Effector memory CD8-positive, alpha-beta T cell (primary cell): ENCODE results near the gene HAUS1.

Experiments
- ATAC-seq: fragments of 150-1000 bp; cut with Tn5 transposase; replicated peaks from 2 replicates; pipeline ENCODE4 v1.10.0; 2021; ENCODE audit warnings: mild to moderate bottlenecking, moderate library complexity
- DNase-seq, 3 experiments: peaks; one replicate each; pipeline ENCODE4 v3.0.0; 2021
- H3K27ac Mint-ChIP-seq, 2 donors: one replicate each; pipeline ENCODE4 v1.8.0; 2022; ENCODE audit warnings: mild to moderate bottlenecking in 2 of 2, mixed read lengths in 2 of 2, moderate library complexity in 2 of 2
- H3K27me3 Mint-ChIP-seq, 2 donors: one replicate each; pipeline ENCODE4 v1.8.0; 2022; ENCODE audit warnings: mixed read lengths in 2 of 2
- H3K36me3 Mint-ChIP-seq: one replicate; pipeline ENCODE4 v1.8.0; 2022; ENCODE audit warnings: mild to moderate bottlenecking, moderate library complexity, mixed read lengths; ENCODE audit not compliant: insufficient read depth
- H3K4me1 Mint-ChIP-seq, 2 donors: one replicate each; pipeline ENCODE4 v1.8.0; 2022; ENCODE audit warnings: low read depth in 2 of 2, mixed read lengths in 2 of 2
- H3K4me3 Mint-ChIP-seq, 2 donors: one replicate each; pipeline ENCODE4 v1.8.0; 2022; ENCODE audit warnings: mild to moderate bottlenecking in 2 of 2, mixed read lengths in 2 of 2, moderate library complexity in 2 of 2
- H3K9me3 Mint-ChIP-seq, 2 donors: one replicate each; pipeline ENCODE4 v1.8.0; 2022; ENCODE audit warnings: mixed read lengths in 2 of 2
- total RNA-seq, 9 experiments: gene quantifications; one replicate each; lab custom pipeline; 2026; lab: John Stamatoyannopoulos, UW

Gene HAUS1, protein sequence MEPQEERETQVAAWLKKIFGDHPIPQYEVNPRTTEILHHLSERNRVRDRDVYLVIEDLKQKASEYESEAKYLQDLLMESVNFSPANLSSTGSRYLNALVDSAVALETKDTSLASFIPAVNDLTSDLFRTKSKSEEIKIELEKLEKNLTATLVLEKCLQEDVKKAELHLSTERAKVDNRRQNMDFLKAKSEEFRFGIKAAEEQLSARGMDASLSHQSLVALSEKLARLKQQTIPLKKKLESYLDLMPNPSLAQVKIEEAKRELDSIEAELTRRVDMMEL
- total RNA-seq, result 12.8 to 31.3 (median 25.0) reads per million in 9 experiments

GRCh38 chr18:46104128-46104911, at the start of gene HAUS1:
TSS of gene HAUS1 (plus strand) at chr18:46104385. CDS start at chr18:46104412, 27 bp downstream.
- peaks cover 16 to 20% of the 10 kb centered on the region in 2 donors for H3K4me1 Mint-ChIP-seq
- H3K27ac Mint-ChIP-seq, result peak within 1 kb of the TSS; percentile 91 to 94
- no peaks in the 10 kb centered on the region for H3K27me3 Mint-ChIP-seq
- H3K9me3 Mint-ChIP-seq, result no peaks in the 10 kb centered on the region
- DNase-seq (peak; percentile 63 to 66 (median 65)), ATAC-seq (peak; percentile 96)
- H3K36me3 Mint-ChIP-seq, result peaks cover 5% of the 10 kb centered on the region
- peak within 1 kb of the TSS; percentile 98 to 99 for H3K4me3 Mint-ChIP-seq

DNA sequence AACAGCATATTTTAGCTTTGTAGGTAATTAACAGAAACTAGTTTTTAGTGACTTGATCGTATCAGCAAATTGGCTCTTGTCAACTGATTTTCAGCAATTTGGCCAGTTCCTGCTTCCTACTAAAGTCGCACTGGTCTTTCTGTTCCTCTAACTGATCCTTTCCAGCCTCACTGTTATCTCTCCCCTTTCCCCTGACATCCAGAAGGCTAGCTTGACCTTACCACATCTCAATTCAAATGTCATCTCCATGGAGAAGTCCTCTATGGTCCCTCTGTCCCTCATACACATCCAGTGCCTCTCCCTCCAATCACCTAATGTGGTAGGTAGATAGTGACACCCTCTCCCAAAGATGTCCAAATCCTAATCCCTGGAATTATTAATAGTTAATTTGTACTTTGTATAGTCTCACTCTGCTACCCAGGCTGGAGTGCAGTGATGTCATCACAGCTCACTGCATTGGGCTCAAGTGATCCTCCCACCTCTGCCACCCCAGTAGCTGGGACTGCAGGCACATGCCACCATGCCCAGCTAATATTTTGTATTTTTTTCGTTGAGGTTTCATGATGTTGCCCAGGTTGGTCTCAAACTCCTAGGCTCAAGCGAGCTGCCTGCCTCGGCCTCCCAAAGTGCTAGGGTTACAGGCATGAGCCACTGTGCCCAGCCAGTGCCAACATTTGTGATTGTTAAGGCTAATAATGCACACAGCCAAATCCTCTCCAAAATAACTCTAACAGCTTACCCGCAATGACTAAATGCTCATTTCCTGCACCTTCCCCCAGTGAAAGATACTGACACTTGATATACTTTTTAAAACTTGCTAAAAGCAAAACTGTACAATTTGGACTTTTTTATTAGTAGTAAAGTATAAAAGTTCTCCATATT, 49.0 kb upstream of the HAUS1 start:
- DNase-seq, result peak in 1 of 3 experiments; percentile 21
- Mint-ChIP-seq H3K27ac (peak overlapping the region; percentile 84 to 91), H3K36me3 (no peaks in the 10 kb centered on the region), H3K4me3 (peak overlapping the region; percentile 73 to 77), H3K27me3 (no peaks in the 10 kb centered on the region), H3K9me3 (no peaks in the 10 kb centered on the region), H3K4me1 (peaks cover 27 to 30% of the 10 kb centered on the region in 2 donors)
- ATAC-seq, result peak; percentile 90

GRCh38 chr18:46055838-46056230, 48.4 kb upstream of the HAUS1 start:
- no peaks in the 10 kb centered on the region for H3K36me3 Mint-ChIP-seq
- H3K9me3 Mint-ChIP-seq, result no peaks in the 10 kb centered on the region
- DNase-seq (no peak), ATAC-seq (peak; percentile 34)
- H3K4me1 Mint-ChIP-seq, result peaks cover 27 to 35% of the 10 kb centered on the region in 2 donors
- peak overlapping the region; percentile 84 to 91 for H3K27ac Mint-ChIP-seq
- no peaks in the 10 kb centered on the region for H3K27me3 Mint-ChIP-seq
- peak overlapping the region; percentile 73 to 77 for H3K4me3 Mint-ChIP-seq

DNA sequence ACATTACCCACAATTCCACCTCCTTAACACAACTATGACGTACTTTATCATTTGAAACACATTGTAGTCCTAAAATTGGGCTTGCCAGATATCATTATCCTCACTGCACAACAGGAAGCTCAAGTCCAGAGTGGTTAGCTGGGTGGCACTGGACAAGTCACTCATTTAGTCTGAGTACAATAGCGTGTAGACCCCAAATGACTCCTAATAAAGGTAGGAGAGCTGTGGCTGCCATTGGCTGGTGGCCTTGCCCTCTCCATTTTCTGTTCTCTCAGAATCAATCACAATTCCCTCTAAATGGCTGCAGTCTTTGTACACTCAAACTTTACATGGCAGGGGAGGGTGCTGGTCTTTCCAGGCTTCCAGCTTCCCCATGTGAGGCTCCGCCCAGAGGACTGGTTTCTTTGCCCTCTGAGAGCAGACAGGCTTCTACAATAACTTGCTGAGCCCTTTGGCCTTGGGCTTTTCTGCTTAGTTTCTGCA, 43.8 kb upstream of the HAUS1 start:
- Mint-ChIP-seq H3K27me3 (no peaks in the 10 kb centered on the region), H3K27ac (no peak overlapping the region), H3K9me3 (no peaks in the 10 kb centered on the region), H3K36me3 (no peaks in the 10 kb centered on the region), H3K4me3 (no peak overlapping the region), H3K4me1 (peaks cover 11 to 20% of the 10 kb centered on the region in 2 donors)
- no peak for ATAC-seq
- no peak for DNase-seq

- Mint-ChIP-seq H3K9me3 (no peaks in the 10 kb centered on the region), H3K4me3 (no peak overlapping the region), H3K27me3 (no peaks in the 10 kb centered on the region), H3K4me1 (peaks cover 1 to 10% of the 10 kb centered on the region in 2 donors), H3K27ac (peak overlapping the region in 1 of 2 donors; percentile 3), H3K36me3 (no peaks in the 10 kb centered on the region)
- DNase-seq (no peak), ATAC-seq (no peak)
Observed at GRCh38 chr18:46061387-46061786, 42.8 kb upstream of the HAUS1 start.

GRCh38 chr18:46061796-46062195, 42.4 kb upstream of the HAUS1 start:
- H3K27ac Mint-ChIP-seq, result peak overlapping the region in 1 of 2 donors; percentile 3
- DNase-seq (no peak), ATAC-seq (no peak)
- H3K36me3 Mint-ChIP-seq, result no peaks in the 10 kb centered on the region
- no peaks in the 10 kb centered on the region for H3K27me3 Mint-ChIP-seq
- H3K4me1 Mint-ChIP-seq, result peaks cover 0 to 10% of the 10 kb centered on the region in 2 donors
- H3K4me3 Mint-ChIP-seq, result no peak overlapping the region
- H3K9me3 Mint-ChIP-seq, result no peaks in the 10 kb centered on the region

DNA sequence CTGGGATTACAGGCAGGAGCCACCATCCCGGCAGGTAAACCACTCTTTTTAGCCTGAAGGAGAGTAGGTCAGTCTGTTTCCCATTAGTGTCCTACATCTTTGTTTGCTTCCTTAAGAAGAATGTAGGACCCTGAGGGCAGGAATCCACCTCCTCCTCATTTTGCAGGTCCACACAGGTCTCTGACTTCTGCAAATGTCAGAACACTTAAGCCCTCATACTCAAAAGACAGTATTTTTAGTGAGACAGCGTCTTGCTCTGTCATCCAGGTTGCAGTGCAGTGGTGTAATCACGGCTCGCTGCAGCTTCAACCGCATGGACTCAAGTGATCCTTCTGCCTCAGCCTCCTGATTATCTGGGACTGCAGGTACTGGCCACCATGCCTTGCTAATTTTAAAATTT, 41.4 kb upstream of the HAUS1 start:
- DNase-seq, result no peak
- H3K27ac Mint-ChIP-seq, result no peak overlapping the region
- H3K4me1 Mint-ChIP-seq, result peaks cover 0 to 10% of the 10 kb centered on the region in 2 donors
- H3K36me3 Mint-ChIP-seq, result no peaks in the 10 kb centered on the region
- ATAC-seq, result no peak
- no peaks in the 10 kb centered on the region for H3K9me3 Mint-ChIP-seq
- no peaks in the 10 kb centered on the region for H3K27me3 Mint-ChIP-seq
- no peak overlapping the region for H3K4me3 Mint-ChIP-seq

- ATAC-seq (no peak), DNase-seq (no peak)
- Mint-ChIP-seq H3K9me3 (no peaks in the 10 kb centered on the region), H3K4me3 (no peak overlapping the region), H3K36me3 (peaks cover 3% of the 10 kb centered on the region), H3K27me3 (no peaks in the 10 kb centered on the region), H3K4me1 (peaks cover 11 to 23% of the 10 kb centered on the region in 2 donors), H3K27ac (no peak overlapping the region)
Observed at GRCh38 chr18:46067438-46068007, 36.7 kb upstream of the HAUS1 start.

GRCh38 chr18:46068763-46069162, 35.4 kb upstream of the HAUS1 start:
- Mint-ChIP-seq H3K27ac (peak overlapping the region in 1 of 2 donors; percentile 73), H3K4me1 (peaks cover 19 to 33% of the 10 kb centered on the region in 2 donors), H3K4me3 (no peak overlapping the region), H3K36me3 (peaks cover 3% of the 10 kb centered on the region), H3K27me3 (no peaks in the 10 kb centered on the region), H3K9me3 (no peaks in the 10 kb centered on the region)
- ATAC-seq (no peak), DNase-seq (no peak)

DNA sequence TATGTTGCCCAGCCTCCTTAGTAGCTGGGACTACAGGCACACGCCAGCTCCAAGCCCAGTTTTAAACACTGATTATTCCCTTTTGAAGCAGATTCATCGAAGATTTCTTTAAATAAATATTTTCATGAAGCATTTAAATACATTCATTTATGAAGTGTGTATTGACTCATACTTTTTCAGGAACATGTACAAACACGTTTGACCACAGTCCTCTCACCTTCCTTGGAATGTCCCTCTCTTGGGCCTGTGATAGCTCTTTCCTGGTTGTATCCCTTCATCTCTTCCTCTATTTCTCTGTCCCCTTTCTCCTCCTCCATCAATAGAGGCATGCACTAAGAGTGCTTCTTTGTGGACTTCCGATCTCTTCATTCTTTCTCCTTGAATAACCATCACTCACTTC, 34.7 kb upstream of the HAUS1 start:
- Mint-ChIP-seq H3K27ac (peak overlapping the region in 1 of 2 donors; percentile 30), H3K27me3 (no peaks in the 10 kb centered on the region), H3K4me1 (peaks cover 19 to 33% of the 10 kb centered on the region in 2 donors), H3K4me3 (peak overlapping the region in 1 of 2 donors; percentile 5), H3K36me3 (peaks cover 9% of the 10 kb centered on the region), H3K9me3 (no peaks in the 10 kb centered on the region)
- no peak for DNase-seq
- no peak for ATAC-seq

- H3K27ac Mint-ChIP-seq, result peak overlapping the region; percentile 30 to 83
- ATAC-seq (no peak), DNase-seq (no peak)
- H3K36me3 Mint-ChIP-seq, result peaks cover 10% of the 10 kb centered on the region
- H3K4me3 Mint-ChIP-seq, result peak overlapping the region; percentile 83
- no peaks in the 10 kb centered on the region for H3K9me3 Mint-ChIP-seq
- no peaks in the 10 kb centered on the region for H3K27me3 Mint-ChIP-seq
- peaks cover 19 to 33% of the 10 kb centered on the region in 2 donors for H3K4me1 Mint-ChIP-seq
Observed at GRCh38 chr18:46070232-46070631, 34.0 kb upstream of the HAUS1 start.

GRCh38 chr18:46070815-46071652, 33.2 kb upstream of the HAUS1 start:
- Mint-ChIP-seq H3K27ac (peak overlapping the region; percentile 44 to 83), H3K4me3 (peak overlapping the region; percentile 83), H3K9me3 (no peaks in the 10 kb centered on the region), H3K36me3 (peaks cover 10% of the 10 kb centered on the region), H3K4me1 (peaks cover 19 to 33% of the 10 kb centered on the region in 2 donors), H3K27me3 (no peaks in the 10 kb centered on the region)
- ATAC-seq (peak; percentile 9), DNase-seq (no peak)
